Bronchial epithelial cell (primary cell): ENCODE measurements around the gene F10. TPM values are rescaled to one million over a fixed set of nuclear protein-coding genes. Genes with fewer than 3 reads are reported as not detected.
"Not testable (repeated sequence)": the region's sequence is repeated elsewhere in the genome, so short reads cannot be mapped to it uniquely, and the experiment has no call there.

Source experiments
- DNase-seq: peaks from one replicate; pipeline ENCODE4 v3.0.0-alpha.2; 2010; ENCODE audit warnings: low read depth
- FAIRE-seq: peaks from 2 replicates; lab custom pipeline; 2011; peaks lifted over from hg19 to GRCh38; lab: Jason Lieb, UNC
- H3K27me3 ChIP-seq: 2 replicates; pipeline ENCODE4 v1.5.1; 2011; ENCODE audit warnings: low read length; ENCODE audit not compliant: control insufficient read depth, insufficient read depth
- H3K36me3 ChIP-seq: 2 replicates; pipeline ENCODE4 v1.5.1; 2011; ENCODE audit warnings: low read length; ENCODE audit not compliant: control insufficient read depth, insufficient read depth
- H3K4me3 ChIP-seq: 2 replicates; pipeline ENCODE4 v1.5.1; 2011; ENCODE audit warnings: mild to moderate bottlenecking, low read depth, low read length, control low read depth
- CTCF ChIP-seq: IDR thresholded peaks from 2 replicates; pipeline ENCODE4 v1.5.1; 2011; ENCODE audit warnings: mild to moderate bottlenecking, moderate library complexity, low read length, control low read depth, inconsistent platforms; ENCODE audit not compliant: insufficient read depth, severe bottlenecking
- total RNA-seq: library from RNA; depleted of rRNA; stranded (reverse); fragments of >200 nt; gene quantifications from 2 replicates; pipeline ENCODE4 v1.2.1, GENCODE V29; 2014

The F10 gene
- total RNA-seq, 1 donor from 2014 or later, result 0.26 TPM

GRCh38 chr13:113106711-113107351, 15.8 kb upstream of the F10 start:
- H3K36me3 ChIP-seq, result no peaks in the 10 kb centered on the region
- FAIRE-seq (no peak), DNase-seq (no peak)
- no peak overlapping the region for H3K4me3 ChIP-seq
- peaks cover 19% of the 10 kb centered on the region for H3K27me3 ChIP-seq
- TF ChIP-seq CTCF, result no peak

DNA sequence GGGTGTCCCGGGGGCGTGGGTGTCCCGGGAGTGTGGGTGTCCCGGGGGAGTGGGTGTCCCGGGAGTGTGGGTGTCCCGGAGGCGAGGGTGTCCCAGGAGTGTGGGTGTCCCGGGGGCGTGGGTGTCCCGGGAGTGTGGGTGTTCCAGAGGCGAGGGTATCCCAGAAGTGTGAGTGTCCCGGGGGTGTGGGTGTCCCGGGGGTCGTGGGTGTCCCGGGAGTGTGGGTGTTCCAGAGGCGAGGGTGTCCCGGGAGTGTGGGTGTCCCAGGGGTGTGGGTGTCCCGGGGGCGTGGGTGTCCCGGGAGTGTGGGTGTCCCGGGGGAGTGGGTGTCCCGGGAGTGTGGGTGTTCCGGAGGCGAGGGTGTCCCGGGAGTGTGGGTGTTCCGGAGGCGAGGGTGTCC, 14.1 kb upstream of the F10 start:
- not testable (repeated sequence) for FAIRE-seq

GRCh38 chr13:113109151-113110047, 13.2 kb upstream of the F10 start:
- FAIRE-seq (no peak), DNase-seq (no peak)
- Histone ChIP-seq H3K27me3 (peaks cover 15% of the 10 kb centered on the region), H3K36me3 (no peaks in the 10 kb centered on the region), H3K4me3 (no peak overlapping the region)
- TF ChIP-seq CTCF, result no peak

More for the DNA sequence above, 14.1 kb upstream of the F10 start:
- H3K4me3 ChIP-seq, DNase-seq, H3K36me3 ChIP-seq: not testable (repeated sequence)
- H3K27me3 ChIP-seq, result peaks cover 19% of the 10 kb centered on the region

- Histone ChIP-seq H3K4me3 (no peak overlapping the region), H3K27me3 (peaks cover 15% of the 10 kb centered on the region), H3K36me3 (no peaks in the 10 kb centered on the region)
- DNase-seq (no peak), FAIRE-seq (no peak)
- TF ChIP-seq CTCF, result no peak
These were observed 12.3 kb upstream of the F10 start for GRCh38 chr13:113110048-113110851.

DNA sequence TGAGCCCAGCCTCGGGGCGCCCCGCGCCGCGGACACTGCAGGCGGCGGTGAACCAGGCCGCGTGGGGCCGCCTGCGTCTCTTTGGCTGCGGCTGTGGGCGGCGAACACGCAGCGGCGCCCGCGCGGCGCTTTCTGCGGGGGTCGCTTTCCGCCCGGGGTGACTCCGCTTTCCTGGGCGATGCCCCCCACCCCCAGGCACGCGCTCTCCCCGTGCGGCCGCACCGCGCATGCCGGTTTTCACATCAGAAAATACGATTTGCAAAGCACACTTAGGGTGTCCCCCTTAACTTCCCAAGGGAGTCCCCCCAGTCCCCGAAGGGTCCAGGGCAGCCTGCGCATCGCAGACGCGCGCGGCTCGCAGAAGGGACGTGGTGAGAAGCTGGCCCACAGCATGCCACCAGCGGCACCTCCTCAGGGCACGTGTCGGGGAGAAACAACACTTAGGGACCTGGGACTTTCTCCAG, 11.7 kb upstream of the F10 start:
- DNase-seq, result no peak
- Histone ChIP-seq H3K4me3 (no peak overlapping the region), H3K27me3 (peaks cover 15% of the 10 kb centered on the region), H3K36me3 (no peaks in the 10 kb centered on the region)
- no peak for TF ChIP-seq CTCF
- no peak for FAIRE-seq

GRCh38 chr13:113111821-113112220, 10.8 kb upstream of the F10 start:
- not testable (repeated sequence) for H3K4me3 ChIP-seq, FAIRE-seq, H3K36me3 ChIP-seq, DNase-seq
- H3K27me3 ChIP-seq, result peaks cover 15% of the 10 kb centered on the region

DNA sequence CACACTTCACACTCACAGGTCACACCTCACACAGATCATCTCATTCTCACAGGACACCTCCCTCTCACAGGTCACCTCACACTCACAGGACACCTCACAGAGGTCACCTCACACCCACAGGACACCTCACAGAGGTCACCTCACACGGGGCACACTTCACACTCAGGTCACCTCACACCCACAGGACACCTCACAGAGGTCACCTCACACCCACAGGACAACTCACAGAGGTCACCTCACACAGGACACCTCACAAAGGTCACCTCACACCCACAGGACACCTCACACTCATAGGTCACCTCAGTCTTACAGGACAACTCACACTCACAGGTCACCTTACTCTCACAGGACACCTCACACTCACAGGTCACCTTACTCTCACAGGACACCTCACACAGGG, 10.1 kb upstream of the F10 start:
- FAIRE-seq, H3K36me3 ChIP-seq, DNase-seq, H3K4me3 ChIP-seq: not testable (repeated sequence)
- H3K27me3 ChIP-seq, result peaks cover 15% of the 10 kb centered on the region
